Sigmoid colon (tissue), 7 donors: ENCODE data around the gene DYNLT4. TPM values are rescaled to one million over a fixed set of nuclear protein-coding genes. Genes with fewer than 3 reads are reported as not detected.

ENCODE experiments used
- DNase-seq: peaks from one replicate; pipeline ENCODE4 v3.0.0-alpha.2; 2019
- H3K27ac ChIP-seq, 4 donors: fragments of 200-600 bp; sonication (generic); one replicate each; pipeline ENCODE4 v1.5.1; 2016 to 2019; ENCODE audit warnings: mild to moderate bottlenecking in 1 of 4
- H3K27me3 ChIP-seq, 3 donors: fragments of 200-600 bp; sonication (generic); one replicate each; pipeline ENCODE4 v1.5.1; 2019; ENCODE audit warnings: mild to moderate bottlenecking in 1 of 3
- H3K36me3 ChIP-seq, 4 donors: fragments of 200-600 bp; sonication (generic); one replicate each; pipeline ENCODE4 v1.5.1; 2016 to 2019
- H3K4me1 ChIP-seq, 4 donors: fragments of 200-600 bp; sonication (generic); one replicate each; pipeline ENCODE4 v1.5.1; 2017 to 2019
- H3K4me3 ChIP-seq, 4 donors: fragments of 200-600 bp; sonication (generic); one replicate each; pipeline ENCODE4 v1.5.1; 2017 to 2019; ENCODE audit warnings: mild to moderate bottlenecking in 2 of 4, moderate library complexity in 1 of 4
- H3K9me3 ChIP-seq, 4 donors: fragments of 200-600 bp in 3 of 4; sonication (generic) in 3 of 4; one replicate each; pipeline versions ENCODE4 v1.5.1 to v1.6.1; 2013 to 2019
- CTCF ChIP-seq, 4 experiments: fragments of 450-650 bp in 3 of 4; fragments of 200-600 bp in 1 of 4; IDR thresholded peaks; one replicate each; pipeline ENCODE4 v1.5.1; 2016 to 2019; ENCODE audit warnings: antibody characterized with exemption in 4 of 4, mild to moderate bottlenecking in 3 of 4, moderate library complexity in 2 of 4
- EP300 ChIP-seq, 4 donors: sonication (generic); formaldehyde crosslinking; IDR thresholded peaks; one replicate each; pipeline ENCODE4 v1.6.1; 2017; ENCODE audit warnings: antibody characterized with exemption in 4 of 4
- POLR2A ChIP-seq, 2 donors: fragments of 450-650 bp; IDR thresholded peaks; one replicate each; pipeline ENCODE4 v1.6.1; 2016; ENCODE audit warnings: antibody characterized with exemption in 2 of 2, mild to moderate bottlenecking in 2 of 2, moderate library complexity in 2 of 2
- POLR2AphosphoS5 ChIP-seq, 4 donors: sonication (generic); formaldehyde crosslinking; IDR thresholded peaks; one replicate each; pipeline ENCODE4 v1.6.1; 2017; ENCODE audit warnings: antibody characterized with exemption in 4 of 4
- WGBS, 2 donors: extraction: QIAGEN DNeasy Blood & Tissue Kit; methylation state at CpG; one replicate each; pipeline ENCODE4 v1.1.7; 2013; 5-methylcytosine and 5-hydroxymethylcytosine counted together
- intact Hi-C: fragments of 100-400 bp; cut with DNase I; formaldehyde crosslinking; loops from one replicate; pipeline ENCODE4 v1.15.1; 2023
- polyA plus RNA-seq, 3 donors: library from polyadenylated mRNA; stranded (reverse); fragments of 200-250 nt; gene quantifications; one replicate each; pipeline ENCODE4 v1.2.3, GENCODE V29; 2013
- total RNA-seq, 4 donors: library from RNA; depleted of rRNA; stranded (reverse); fragments of >200 nt; gene quantifications; one replicate each; pipeline ENCODE4 v1.1.0, GENCODE V29; 2016
- donor health status: healthy with polysubstance abuse.
- donor health status: Bipolar disorder and iron deficiency.
- donor health status: healthy.

The DYNLT4 gene
- total and polyA plus RNA-seq, 7 donors = 0.20 to 1.1 TPM; not detected in 5

- no peaks in the 10 kb centered on the region for H3K27me3 ChIP-seq
- H3K36me3 ChIP-seq = peaks cover 0 to 40% (median 10%) of the 10 kb centered on the region in 4 donors
- no peak for DNase-seq
- intact Hi-C loops = loop anchor here (10.0 kb wide), 1 partner anchor 692 kb away; the partner anchor contains the start of gene TESK2
- peaks cover 5 to 59% (median 35%) of the 10 kb centered on the region in 4 donors for H3K4me1 ChIP-seq
- no peak for TF ChIP-seq CTCF (IDR thresholded peaks at IDR 0.05)
- no peak for TF ChIP-seq POLR2AphosphoS5 (IDR thresholded peaks at IDR 0.05)
- TF ChIP-seq EP300 (IDR thresholded peaks at IDR 0.05) = no peak
- H3K9me3 ChIP-seq = no peaks in the 10 kb centered on the region
- 88 to 89% methylated on average over 13 of the region's 13 CpGs for WGBS, 2 donors
- peak overlapping the region in 2 of 4 donors; percentile 83 to 87 for H3K4me3 ChIP-seq
- peak overlapping the region; percentile 25 to 95 (median 74) for H3K27ac ChIP-seq
These were observed 4.7 kb downstream of the DYNLT4 start for GRCh38 chr1:44802306-44803061.

- intact Hi-C loops = loop anchor here (2.0 to 10.0 kb wide), 2 partner anchors 17 to 693 kb away; partner anchors contain the start of gene TESK2
- Histone ChIP-seq H3K4me1 (peaks cover 5 to 51% (median 27%) of the 10 kb centered on the region in 4 donors), H3K27ac (peak overlapping the region; percentile 25 to 95 (median 74)), H3K27me3 (no peaks in the 10 kb centered on the region), H3K9me3 (no peaks in the 10 kb centered on the region), H3K4me3 (peak overlapping the region; percentile 15 to 87 (median 74)), H3K36me3 (peaks cover 0 to 40% (median 10%) of the 10 kb centered on the region in 4 donors)
- no peak for TF ChIP-seq POLR2AphosphoS5 (IDR thresholded peaks at IDR 0.05)
- no peak for TF ChIP-seq POLR2A (IDR thresholded peaks at IDR 0.05)
- TF ChIP-seq CTCF (IDR thresholded peaks at IDR 0.05) = no peak
- TF ChIP-seq EP300 (IDR thresholded peaks at IDR 0.05) = no peak
- 67 to 83% methylated on average over 13 of the region's 13 CpGs for WGBS, 2 donors
- peak; percentile 70 for DNase-seq
These were observed 5.5 kb downstream of the DYNLT4 start for GRCh38 chr1:44801491-44802305.

GRCh38 chr1:44799770-44800584 lies 7.2 kb downstream of the DYNLT4 start, which contains the start of gene PLK3:
TSS of gene PLK3 (plus strand) at chr1:44800377. CDS start at chr1:44800464, 87 bp downstream.
- no peaks in the 10 kb centered on the region for H3K9me3 ChIP-seq
- peaks cover 0 to 26% (median 10%) of the 10 kb centered on the region in 4 donors for H3K36me3 ChIP-seq
- intact Hi-C loops = loop anchor here (2.0 to 10.0 kb wide), 2 partner anchors 19 to 695 kb away; partner anchors contain the start of gene TESK2
- TF ChIP-seq POLR2A (IDR thresholded peaks at IDR 0.05) (peak; percentile 30 to 83), EP300 (IDR thresholded peaks at IDR 0.05) (no peak), POLR2AphosphoS5 (IDR thresholded peaks at IDR 0.05) (peak; percentile 84 to 97 (median 90)), CTCF (IDR thresholded peaks at IDR 0.05) (peak; percentile 75 to 90 (median 85))
- DNase-seq = peak; percentile 99
- H3K4me1 ChIP-seq = peaks cover 5 to 41% (median 19%) of the 10 kb centered on the region in 4 donors
- WGBS, 2 donors = 0 to 1% methylated on average over 79 of the region's 79 CpGs
- peak within 1 kb of the TSS; percentile 37 to 87 (median 74) for H3K4me3 ChIP-seq
- peak within 1 kb of the TSS; percentile 90 to 95 (median 92) for H3K27ac ChIP-seq
- H3K27me3 ChIP-seq = no peaks in the 10 kb centered on the region
